K562 (cell line): ENCODE results near the gene MYLIP. TPM values are rescaled to one million over a fixed set of nuclear protein-coding genes. Genes with fewer than 3 reads are reported as not detected.
A peak's percentile ranks its signal among the peaks of the same experiment; 100 is the strongest.

ENCODE experiments used
- CTBP1 ChIP-seq: fragments of 450-650 bp; IDR thresholded peaks from 2 replicates; pipeline ENCODE4 v1.6.1; 2016; ENCODE audit warnings: borderline replicate concordance
- KDM1A ChIP-seq, 2 experiments: fragments of 450-650 bp; IDR thresholded peaks; 2 replicates each; pipeline ENCODE4 v1.6.1; 2016; ENCODE audit warnings: mild to moderate bottlenecking in 2 of 2
- PML ChIP-seq: IDR thresholded peaks from 2 replicates; pipeline ENCODE4 v1.6.1; 2012; ENCODE audit warnings: low read length, inconsistent platforms
- RAD21 ChIP-seq, 2 experiments: fragments of 250-450 bp in 1 of 2; fragments of 450-650 bp in 1 of 2; sonication (Bioruptor Pico) in 1 of 2; formaldehyde crosslinking in 1 of 2; IDR thresholded peaks in 1 of 2; conservative IDR thresholded peaks in 1 of 2; 2 replicates each; pipeline versions ENCODE4 v1.4.0 to v1.8.0; 2020 to 2022; ENCODE audit warnings: mild to moderate bottlenecking in 2 of 2, moderate library complexity in 1 of 2
- SMAD3 ChIP-seq: fragments of 450-650 bp; formaldehyde crosslinking; conservative IDR thresholded peaks from 2 replicates; pipeline ENCODE4 v1.4.0; 2020; ENCODE audit warnings: mild to moderate bottlenecking
- SPI1 ChIP-seq: IDR thresholded peaks from 2 replicates; pipeline ENCODE4 v1.6.1; 2011; ENCODE audit warnings: low read depth, low read length, control low read depth, borderline replicate concordance
- SUPT5H ChIP-seq: fragments of 450-650 bp; IDR thresholded peaks from 2 replicates; pipeline ENCODE4 v1.6.1; 2016
- TBL1XR1 ChIP-seq, 2 experiments: IDR thresholded peaks; 2 replicates each; pipeline ENCODE4 v1.6.1; 2012; ENCODE audit warnings: improper control_type of control experiment in 2 of 2, low read length in 2 of 2, mild to moderate bottlenecking in 1 of 2
- ZBTB7A ChIP-seq: IDR thresholded peaks from 2 replicates; pipeline ENCODE4 v1.6.1; 2011; ENCODE audit warnings: low read depth, mild to moderate bottlenecking, low read length, moderate library complexity, borderline replicate concordance; ENCODE audit not compliant: control insufficient read depth
- ZNF384 ChIP-seq: IDR thresholded peaks from 2 replicates; pipeline ENCODE4 v1.6.1; 2012; ENCODE audit warnings: low read depth, low read length, improper control_type of control experiment
- ZNF609 ChIP-seq: sonication (generic); formaldehyde crosslinking; IDR thresholded peaks from 2 replicates; pipeline ENCODE4 v1.8.1; 2023; ENCODE audit warnings: missing genetic modification reagents, mild to moderate bottlenecking, borderline replicate concordance
- polyA plus RNA-seq, 8 experiments: library from polyadenylated mRNA; depleted of rRNA in 4 of 8; stranded (reverse) in 5 of 8; unstranded in 3 of 8; fragments of >200 nt; fragmentation: Nextera tagmentation in 2 of 8; fragmentation: Illumina TruSeq in 1 of 8; extraction: Ambion mirVana in 2 of 8; extraction: Trizol in 1 of 8; gene quantifications; 2 replicates each; pipeline versions ENCODE4 v1.2.1 to v1.2.3, GENCODE V29; 2011 to 2014; ENCODE audit warnings: inconsistent platforms in 1 of 8, missing spikeins in 1 of 8
- total RNA-seq, 7 experiments: library from RNA; depleted of rRNA in 6 of 7; stranded (reverse); fragments of >200 nt in 6 of 7; fragmentation: Illumina TruSeq in 2 of 7; extraction: Trizol in 2 of 7; gene quantifications; 2 replicates each; pipeline versions ENCODE4 v1.2.1 to v1.2.3, GENCODE V29; 2011 to 2021; ENCODE audit warnings: low replicate concordance in 1 of 7
- TF ChIP-seq, protein P1 (sequence below), 2 experiments: fragments of 450-650 bp; formaldehyde crosslinking in 1 of 2; IDR thresholded peaks; 2 replicates each; pipeline versions ENCODE4 v1.4.0 to v1.6.1; 2014 to 2020; ENCODE audit warnings: mild to moderate bottlenecking in 2 of 2, borderline replicate concordance in 1 of 2, low read depth in 1 of 2

The MYLIP gene
- total and polyA plus RNA-seq, 9 of the 15 experiments (the other 6 are each of a cell fraction or from before 2014, with no cell fraction given) = 10.8 to 43.5 (median 31.5) TPM

- TF ChIP-seq RAD21 (CRISPR knock-in tag; conservative IDR thresholded peaks at IDR 0.05 in 1 of 2, IDR thresholded peaks at IDR 0.05 in 1 of 2) (0 out of 4 replicates have a peak, but pooled peaks of 1 of the 2 experiments have one; percentile 3), TBL1XR1 (IDR thresholded peaks at IDR 0.05; ENCODE audit: low read length in 2 of 2) (no peak), SMAD3 (CRISPR knock-in tag) (no peak), PML (no peak), SUPT5H (no peak), KDM1A (IDR thresholded peaks at IDR 0.05) (peak; percentile 28 to 35; a peak in 2 of 4 replicates), ZNF609 (CRISPR knock-in tag) (no peak), CTBP1 (peak; percentile 9; the same call in 1 of the 2 replicates), ZBTB7A (no peak), SPI1 (no peak), ZNF384 (no peak)
- TF ChIP-seq, protein P1, sequence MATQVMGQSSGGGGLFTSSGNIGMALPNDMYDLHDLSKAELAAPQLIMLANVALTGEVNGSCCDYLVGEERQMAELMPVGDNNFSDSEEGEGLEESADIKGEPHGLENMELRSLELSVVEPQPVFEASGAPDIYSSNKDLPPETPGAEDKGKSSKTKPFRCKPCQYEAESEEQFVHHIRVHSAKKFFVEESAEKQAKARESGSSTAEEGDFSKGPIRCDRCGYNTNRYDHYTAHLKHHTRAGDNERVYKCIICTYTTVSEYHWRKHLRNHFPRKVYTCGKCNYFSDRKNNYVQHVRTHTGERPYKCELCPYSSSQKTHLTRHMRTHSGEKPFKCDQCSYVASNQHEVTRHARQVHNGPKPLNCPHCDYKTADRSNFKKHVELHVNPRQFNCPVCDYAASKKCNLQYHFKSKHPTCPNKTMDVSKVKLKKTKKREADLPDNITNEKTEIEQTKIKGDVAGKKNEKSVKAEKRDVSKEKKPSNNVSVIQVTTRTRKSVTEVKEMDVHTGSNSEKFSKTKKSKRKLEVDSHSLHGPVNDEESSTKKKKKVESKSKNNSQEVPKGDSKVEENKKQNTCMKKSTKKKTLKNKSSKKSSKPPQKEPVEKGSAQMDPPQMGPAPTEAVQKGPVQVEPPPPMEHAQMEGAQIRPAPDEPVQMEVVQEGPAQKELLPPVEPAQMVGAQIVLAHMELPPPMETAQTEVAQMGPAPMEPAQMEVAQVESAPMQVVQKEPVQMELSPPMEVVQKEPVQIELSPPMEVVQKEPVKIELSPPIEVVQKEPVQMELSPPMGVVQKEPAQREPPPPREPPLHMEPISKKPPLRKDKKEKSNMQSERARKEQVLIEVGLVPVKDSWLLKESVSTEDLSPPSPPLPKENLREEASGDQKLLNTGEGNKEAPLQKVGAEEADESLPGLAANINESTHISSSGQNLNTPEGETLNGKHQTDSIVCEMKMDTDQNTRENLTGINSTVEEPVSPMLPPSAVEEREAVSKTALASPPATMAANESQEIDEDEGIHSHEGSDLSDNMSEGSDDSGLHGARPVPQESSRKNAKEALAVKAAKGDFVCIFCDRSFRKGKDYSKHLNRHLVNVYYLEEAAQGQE (IDR thresholded peaks at IDR 0.05; ENCODE audit: borderline replicate concordance) = peak; percentile 12; the same call in 1 of the 2 replicates
- TF ChIP-seq, protein P1 (CRISPR knock-in tag; IDR thresholded peaks at IDR 0.05; ENCODE audit: low read depth) = no peak
Observed at GRCh38 chr6:16168121-16168520, 39.2 kb downstream of the MYLIP start (continued).
